ENCODE results near the gene LLCFC1. TPM values are rescaled to one million over a fixed set of nuclear protein-coding genes. Genes with fewer than 3 reads are reported as not detected.

Gene LLCFC1
- polyA plus RNA-seq, 3 donors, result 0.40 to 1.0 (median 0.61) TPM

GRCh38 chr7:142983825-142984224 lies 44.5 kb downstream of the LLCFC1 start:
- no peak for DNase-seq

- DNase-seq, result no peak
Observed at GRCh38 chr7:142984297-142984696, 45.0 kb downstream of the LLCFC1 start.

Other genes starting within 250 kb of the LLCFC1 start
- not detected for gene PRSS1, start 190.0 kb upstream of the LLCFC1 start, polyA plus RNA-seq (ENCODE audit: insufficient read length in 3 of 3)
- not detected for gene PRSS2, start 168.5 kb upstream of the LLCFC1 start, polyA plus RNA-seq (ENCODE audit: insufficient read length in 3 of 3)
- 10 to 100 TPM; 21.3 to 27.8 (median 24.5) TPM for gene EPHB6, start 84.4 kb upstream of the LLCFC1 start, polyA plus RNA-seq (ENCODE audit: insufficient read length in 3 of 3)
- 10 to 100 TPM; 11.2 to 16.9 (median 14.1) TPM for gene TRPV6, start 53.7 kb upstream of the LLCFC1 start, polyA plus RNA-seq (ENCODE audit: insufficient read length in 3 of 3)
- gene TRPV5, start 5.7 kb upstream of the LLCFC1 start, polyA plus RNA-seq (ENCODE audit: insufficient read length in 3 of 3), result 1 to 10 TPM in 2 of 3 donors, under 1 TPM in 1; 0.56 to 1.7 (median 1.6) TPM
- 1 to 10 TPM; 1.6 to 4.8 (median 3.7) TPM for gene KEL, start 22.9 kb downstream of the LLCFC1 start, polyA plus RNA-seq (ENCODE audit: insufficient read length in 3 of 3)
- not detected for gene OR9A2, start 87.6 kb downstream of the LLCFC1 start, polyA plus RNA-seq (ENCODE audit: insufficient read length in 3 of 3)
- not detected for gene OR6V1, start 112.9 kb downstream of the LLCFC1 start, polyA plus RNA-seq (ENCODE audit: insufficient read length in 3 of 3)
- not detected for gene PIP, start 192.6 kb downstream of the LLCFC1 start, polyA plus RNA-seq (ENCODE audit: insufficient read length in 3 of 3)
- gene TAS2R39, start 243.9 kb downstream of the LLCFC1 start, polyA plus RNA-seq (ENCODE audit: insufficient read length in 3 of 3), result not detected